22Rv1 (cell line): ENCODE results near the gene C11orf58.

ENCODE experiments used
- H3K27ac ChIP-seq: fragments of 450-650 bp; 2 replicates; pipeline ENCODE4 v1.5.1; 2017
- CTCF ChIP-seq: fragments of 450-650 bp; IDR thresholded peaks from 2 replicates; pipeline ENCODE4 v1.5.1; 2017; ENCODE audit warnings: mild to moderate bottlenecking
- ZFX ChIP-seq: fragments of 450-650 bp; IDR thresholded peaks from 2 replicates; pipeline ENCODE4 v1.6.1; 2017; ENCODE audit warnings: antibody characterized with exemption, borderline replicate concordance

The C11orf58 gene

GRCh38 chr11:16738193-16738946 lies at the start of gene C11orf58:
Gene C11orf58, plus strand, starts transcription at chr11:16738647. Its CDS starts 132 bp downstream, at chr11:16738779.
- TF ChIP-seq ZFX (0 out of 2 replicates have a peak, but pooled peaks have one; percentile 72), CTCF (no peak)
- peak within 1 kb of the TSS; percentile 77 for H3K27ac ChIP-seq

GRCh38 chr11:16690086-16690485 lies 48.4 kb upstream of the C11orf58 start:
- no peak overlapping the region for H3K27ac ChIP-seq
- TF ChIP-seq CTCF: no peak
- TF ChIP-seq ZFX: no peak

DNA sequence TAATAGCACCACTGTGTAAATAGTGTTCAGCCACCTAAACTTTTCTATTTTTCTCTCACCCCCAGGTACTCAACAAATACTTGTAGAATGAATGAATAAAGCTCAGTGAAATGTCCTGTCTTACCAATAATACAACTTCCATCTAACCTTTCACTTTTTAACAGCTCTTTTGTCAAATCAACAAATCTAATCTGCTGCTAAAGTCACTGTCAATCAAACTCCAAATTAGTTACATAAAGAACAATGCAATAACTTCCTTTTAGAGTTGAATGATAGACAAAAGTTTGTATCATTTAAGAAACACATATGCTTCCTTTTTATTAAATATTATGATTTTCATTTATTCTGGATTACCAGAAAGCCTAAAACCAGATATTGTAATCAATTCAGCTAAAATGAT lies 34.7 kb upstream of the C11orf58 start:
- TF ChIP-seq CTCF: no peak
- TF ChIP-seq ZFX: no peak
- H3K27ac ChIP-seq: no peak overlapping the region

- H3K27ac ChIP-seq: no peak overlapping the region
- TF ChIP-seq CTCF: no peak
- no peak for TF ChIP-seq ZFX
These were observed 24.9 kb upstream of the C11orf58 start for GRCh38 chr11:16713594-16713993.

GRCh38 chr11:16722581-16723344 lies 15.7 kb upstream of the C11orf58 start:
- H3K27ac ChIP-seq: no peak overlapping the region

GRCh38 chr11:16727806-16728205 lies 10.6 kb upstream of the C11orf58 start:
- H3K27ac ChIP-seq: no peak overlapping the region
- TF ChIP-seq ZFX (no peak), CTCF (no peak)

More at GRCh38 chr11:16722581-16723344, 15.7 kb upstream of the C11orf58 start:
- TF ChIP-seq ZFX (no peak), CTCF (no peak)

- TF ChIP-seq CTCF: no peak
- no peak for TF ChIP-seq ZFX
- peak overlapping the region; percentile 77 for H3K27ac ChIP-seq
These were observed 642 bp upstream of the C11orf58 start for GRCh38 chr11:16737818-16738192.
